Tibial nerve (tissue), 4 donors: ENCODE results near the gene HIPK2.

Experiments
- EP300 ChIP-seq, 2 donors: sonication (generic); formaldehyde crosslinking; IDR thresholded peaks; one replicate each; pipeline ENCODE4 v1.6.1; 2017; ENCODE audit warnings: antibody characterized with exemption in 2 of 2, mild to moderate bottlenecking in 1 of 2
- POLR2A ChIP-seq, 2 donors: fragments of 450-650 bp; IDR thresholded peaks; one replicate each; pipeline ENCODE4 v1.6.1; 2017; ENCODE audit warnings: antibody characterized with exemption in 2 of 2, mild to moderate bottlenecking in 2 of 2, moderate library complexity in 2 of 2
- TF ChIP-seq, protein P1 (sequence below), 5 experiments: fragments of 200-600 bp in 3 of 5; fragments of 450-650 bp in 2 of 5; sonication (generic) in 3 of 5; IDR thresholded peaks; one replicate each; pipeline ENCODE4 v1.5.1; 2016 to 2019; ENCODE audit warnings: antibody characterized with exemption in 5 of 5, mild to moderate bottlenecking in 3 of 5, moderate library complexity in 2 of 5

DNA sequence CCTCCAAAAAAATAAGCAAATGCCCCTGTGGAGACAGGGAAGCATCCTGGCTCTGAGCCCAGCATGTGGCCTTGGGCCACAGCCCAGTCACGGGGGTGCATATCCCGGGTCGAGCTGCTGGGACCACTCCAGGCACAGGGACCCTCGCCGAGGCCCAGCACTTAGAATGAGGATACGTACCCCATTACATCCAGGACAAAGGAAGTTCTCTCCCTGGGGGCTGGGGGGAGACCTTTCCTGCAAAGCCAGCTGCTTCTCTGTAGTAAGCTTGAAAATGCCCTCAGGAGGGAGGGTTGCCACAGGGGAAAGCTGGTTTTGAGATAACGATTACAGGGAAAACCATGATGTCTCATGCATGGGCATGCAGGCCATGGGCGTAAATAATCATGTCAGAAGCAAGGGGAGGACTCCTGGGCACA, 75.5 kb downstream of the HIPK2 start:
- no peak for TF ChIP-seq POLR2A (IDR thresholded peaks at IDR 0.05)
- TF ChIP-seq, protein P1, sequence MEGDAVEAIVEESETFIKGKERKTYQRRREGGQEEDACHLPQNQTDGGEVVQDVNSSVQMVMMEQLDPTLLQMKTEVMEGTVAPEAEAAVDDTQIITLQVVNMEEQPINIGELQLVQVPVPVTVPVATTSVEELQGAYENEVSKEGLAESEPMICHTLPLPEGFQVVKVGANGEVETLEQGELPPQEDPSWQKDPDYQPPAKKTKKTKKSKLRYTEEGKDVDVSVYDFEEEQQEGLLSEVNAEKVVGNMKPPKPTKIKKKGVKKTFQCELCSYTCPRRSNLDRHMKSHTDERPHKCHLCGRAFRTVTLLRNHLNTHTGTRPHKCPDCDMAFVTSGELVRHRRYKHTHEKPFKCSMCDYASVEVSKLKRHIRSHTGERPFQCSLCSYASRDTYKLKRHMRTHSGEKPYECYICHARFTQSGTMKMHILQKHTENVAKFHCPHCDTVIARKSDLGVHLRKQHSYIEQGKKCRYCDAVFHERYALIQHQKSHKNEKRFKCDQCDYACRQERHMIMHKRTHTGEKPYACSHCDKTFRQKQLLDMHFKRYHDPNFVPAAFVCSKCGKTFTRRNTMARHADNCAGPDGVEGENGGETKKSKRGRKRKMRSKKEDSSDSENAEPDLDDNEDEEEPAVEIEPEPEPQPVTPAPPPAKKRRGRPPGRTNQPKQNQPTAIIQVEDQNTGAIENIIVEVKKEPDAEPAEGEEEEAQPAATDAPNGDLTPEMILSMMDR (IDR thresholded peaks at IDR 0.05), result no peak
- no peak for TF ChIP-seq EP300 (IDR thresholded peaks at IDR 0.05)
